ENCODE measurements around the gene RCSD1.

Gene RCSD1

DNA sequence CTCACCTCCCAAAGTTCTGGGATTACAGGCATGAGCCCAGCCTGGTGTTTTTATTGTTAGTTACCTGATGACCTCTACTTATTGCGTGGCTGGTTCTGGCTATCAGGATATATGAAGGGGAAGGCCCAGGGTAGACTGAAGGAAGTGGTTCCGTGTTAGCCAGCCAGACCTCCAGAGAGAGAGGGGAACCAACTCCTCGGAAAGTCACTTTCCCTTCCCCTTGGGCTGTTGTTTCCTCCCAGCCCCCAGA lies 2.5 kb upstream of the RCSD1 start:
- no peaks in the 10 kb centered on the region for H3K27me3 ChIP-seq (ENCODE audit: insufficient read depth, low read length)

DNA sequence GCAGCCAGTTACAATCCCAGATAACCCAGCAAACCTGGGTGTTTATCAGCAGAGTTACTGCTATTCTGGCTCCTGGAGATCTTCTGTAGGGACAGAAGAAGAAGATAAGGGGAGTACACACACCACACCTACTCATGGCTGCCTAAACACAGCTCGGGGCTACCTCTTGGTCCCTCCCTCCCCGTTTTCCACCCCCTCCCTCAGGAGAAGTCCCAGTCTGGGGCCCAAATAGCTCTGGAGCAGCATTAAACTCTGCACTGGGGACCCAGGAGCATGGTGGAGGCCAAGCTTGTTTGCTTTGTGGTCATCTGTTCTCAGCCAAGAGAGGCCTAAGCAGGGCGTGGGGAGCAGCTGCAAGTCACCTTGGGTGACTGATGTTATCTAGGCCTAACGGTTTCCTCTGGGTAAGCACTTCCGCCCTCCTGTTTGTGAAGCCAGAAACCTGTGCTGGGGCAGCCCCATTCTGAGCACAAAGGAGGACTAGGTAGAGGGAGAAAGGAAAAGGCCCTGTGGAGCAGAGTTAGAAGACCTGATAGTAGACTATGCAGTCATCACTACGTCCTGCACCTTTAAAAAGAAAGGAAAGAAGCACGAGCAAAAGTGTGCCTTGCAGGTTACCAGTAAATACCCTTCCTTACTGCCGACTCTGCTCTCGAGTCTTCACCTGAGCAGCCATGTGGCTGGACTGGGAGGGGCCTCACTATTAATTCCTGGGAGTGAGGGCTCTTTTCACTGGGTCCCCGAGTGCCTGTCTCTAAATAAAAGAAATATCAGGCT lies 2.0 kb upstream of the RCSD1 start:
- Histone ChIP-seq H3K4me3 (ENCODE audit: low read depth, low read length, poor library complexity, severe bottlenecking) (peak overlapping the region; percentile 96), H3K27me3 (ENCODE audit: insufficient read depth, low read length) (no peaks in the 10 kb centered on the region), H3K9me3 (ENCODE audit: low read length) (no peaks in the 10 kb centered on the region), H3K27ac (ENCODE audit: low read depth, low read length, poor library complexity, severe bottlenecking) (peak overlapping the region; percentile 99), H3K9ac (ENCODE audit: low read length) (peak overlapping the region; percentile 94), H4K20me1 (ENCODE audit: insufficient read depth, low read length) (no peaks in the 10 kb centered on the region), H3K4me2 (ENCODE audit: low read length) (peak overlapping the region; percentile 83), H3K9me2 (ENCODE audit: low read depth, low read length) (no peaks in the 10 kb centered on the region), H2AFZ (ENCODE audit: low read length) (no peak overlapping the region), H3K4me1 (ENCODE audit: insufficient read depth, low read length, severe bottlenecking) (peaks cover 63% of the 10 kb centered on the region), H3K79me2 (ENCODE audit: insufficient read depth, low read length) (peaks cover 29% of the 10 kb centered on the region), H3F3A (ENCODE audit: insufficient read depth, low read length) (peaks cover 4% of the 10 kb centered on the region; the same call in 1 of the 2 replicates), H3K36me3 (ENCODE audit: insufficient read depth, low read length) (peaks cover 23% of the 10 kb centered on the region)
- TF ChIP-seq, protein P1, sequence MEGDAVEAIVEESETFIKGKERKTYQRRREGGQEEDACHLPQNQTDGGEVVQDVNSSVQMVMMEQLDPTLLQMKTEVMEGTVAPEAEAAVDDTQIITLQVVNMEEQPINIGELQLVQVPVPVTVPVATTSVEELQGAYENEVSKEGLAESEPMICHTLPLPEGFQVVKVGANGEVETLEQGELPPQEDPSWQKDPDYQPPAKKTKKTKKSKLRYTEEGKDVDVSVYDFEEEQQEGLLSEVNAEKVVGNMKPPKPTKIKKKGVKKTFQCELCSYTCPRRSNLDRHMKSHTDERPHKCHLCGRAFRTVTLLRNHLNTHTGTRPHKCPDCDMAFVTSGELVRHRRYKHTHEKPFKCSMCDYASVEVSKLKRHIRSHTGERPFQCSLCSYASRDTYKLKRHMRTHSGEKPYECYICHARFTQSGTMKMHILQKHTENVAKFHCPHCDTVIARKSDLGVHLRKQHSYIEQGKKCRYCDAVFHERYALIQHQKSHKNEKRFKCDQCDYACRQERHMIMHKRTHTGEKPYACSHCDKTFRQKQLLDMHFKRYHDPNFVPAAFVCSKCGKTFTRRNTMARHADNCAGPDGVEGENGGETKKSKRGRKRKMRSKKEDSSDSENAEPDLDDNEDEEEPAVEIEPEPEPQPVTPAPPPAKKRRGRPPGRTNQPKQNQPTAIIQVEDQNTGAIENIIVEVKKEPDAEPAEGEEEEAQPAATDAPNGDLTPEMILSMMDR (IDR thresholded peaks at IDR 0.05; ENCODE audit: low read length) = no peak
- TF ChIP-seq EZH2 (IDR thresholded peaks at IDR 0.05; ENCODE audit: borderline replicate concordance, low read length) = no peak

More for the DNA sequence above, 2.5 kb upstream of the RCSD1 start:
- Histone ChIP-seq H3K9me2 (ENCODE audit: low read depth, low read length) (no peaks in the 10 kb centered on the region), H4K20me1 (ENCODE audit: insufficient read depth, low read length) (no peaks in the 10 kb centered on the region), H3F3A (ENCODE audit: insufficient read depth, low read length) (peaks cover 4% of the 10 kb centered on the region; the same call in 1 of the 2 replicates), H3K79me2 (ENCODE audit: insufficient read depth, low read length) (peaks cover 24% of the 10 kb centered on the region), H3K4me2 (ENCODE audit: low read length) (peak overlapping the region; percentile 83), H3K36me3 (ENCODE audit: insufficient read depth, low read length) (peaks cover 17% of the 10 kb centered on the region; the same call in 1 of the 2 replicates), H3K9me3 (ENCODE audit: low read length) (no peaks in the 10 kb centered on the region), H3K4me3 (ENCODE audit: low read depth, low read length, poor library complexity, severe bottlenecking) (peak overlapping the region; percentile 27), H3K27ac (ENCODE audit: low read depth, low read length, poor library complexity, severe bottlenecking) (peak overlapping the region; percentile 99), H3K4me1 (ENCODE audit: insufficient read depth, low read length, severe bottlenecking) (peaks cover 63% of the 10 kb centered on the region), H2AFZ (ENCODE audit: low read length) (no peak overlapping the region), H3K9ac (ENCODE audit: low read length) (peak overlapping the region; percentile 94)
- TF ChIP-seq EZH2 (IDR thresholded peaks at IDR 0.05; ENCODE audit: borderline replicate concordance, low read length) = no peak
- TF ChIP-seq, protein P1 (IDR thresholded peaks at IDR 0.05; ENCODE audit: low read length) = no peak

DNA sequence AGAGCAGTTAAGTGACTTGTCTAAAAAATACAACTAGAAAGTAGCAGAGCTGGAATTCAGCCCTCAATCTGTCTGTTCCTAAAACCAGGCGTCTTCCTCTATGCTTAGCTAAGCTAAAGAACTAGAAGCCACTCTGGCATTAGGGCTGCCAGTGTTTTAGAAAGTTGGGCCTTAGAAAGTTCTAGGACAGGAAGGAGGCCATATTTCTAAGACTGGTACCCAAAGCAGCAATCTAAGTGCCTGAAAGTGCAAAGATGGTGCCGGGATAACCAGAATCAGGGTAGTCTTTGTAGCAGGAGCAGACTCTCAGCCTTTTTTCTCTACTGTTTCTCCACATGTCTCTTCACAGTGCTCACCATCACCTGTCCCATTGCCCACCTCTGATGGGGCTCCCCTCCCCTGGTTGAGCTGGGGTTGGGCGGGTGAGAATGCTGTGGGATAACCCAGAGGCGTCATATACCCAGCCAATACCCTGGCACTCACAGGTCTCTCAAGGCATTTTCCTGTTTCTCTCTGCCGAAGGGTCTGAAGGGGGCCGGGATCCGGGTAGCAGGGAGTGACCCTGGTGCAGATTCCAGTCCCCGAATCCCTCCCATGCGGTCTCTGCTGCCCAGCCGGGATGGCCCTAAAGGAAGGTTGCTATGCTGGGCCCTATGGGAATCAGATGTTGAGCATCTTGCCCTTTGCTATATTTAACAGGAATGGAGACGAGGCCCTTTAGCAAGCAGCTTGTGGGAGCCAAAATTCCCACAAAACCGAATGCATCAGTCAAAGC lies 1.1 kb upstream of the RCSD1 start:
- H2AFZ ChIP-seq (ENCODE audit: low read length) = no peak overlapping the region
- H3K27me3 ChIP-seq (ENCODE audit: insufficient read depth, low read length) = no peaks in the 10 kb centered on the region
- peak overlapping the region; percentile 96 for H3K4me3 ChIP-seq (ENCODE audit: low read depth, low read length, poor library complexity, severe bottlenecking)
- no peaks in the 10 kb centered on the region for H4K20me1 ChIP-seq (ENCODE audit: insufficient read depth, low read length)
- H3K4me2 ChIP-seq (ENCODE audit: low read length) = peak overlapping the region; percentile 83
- no peaks in the 10 kb centered on the region for H3K9me2 ChIP-seq (ENCODE audit: low read depth, low read length)
- peak overlapping the region; percentile 99 for H3K27ac ChIP-seq (ENCODE audit: low read depth, low read length, poor library complexity, severe bottlenecking)
- H3K79me2 ChIP-seq (ENCODE audit: insufficient read depth, low read length) = peaks cover 38% of the 10 kb centered on the region
- peaks cover 31% of the 10 kb centered on the region for H3K36me3 ChIP-seq (ENCODE audit: insufficient read depth, low read length)
- TF ChIP-seq, protein P1 (IDR thresholded peaks at IDR 0.05; ENCODE audit: low read length) = no peak
- TF ChIP-seq EZH2 (IDR thresholded peaks at IDR 0.05; ENCODE audit: borderline replicate concordance, low read length) = no peak
- peak overlapping the region; percentile 94 for H3K9ac ChIP-seq (ENCODE audit: low read length)
- peaks cover 4% of the 10 kb centered on the region; the same call in 1 of the 2 replicates for H3F3A ChIP-seq (ENCODE audit: insufficient read depth, low read length)
- H3K4me1 ChIP-seq (ENCODE audit: insufficient read depth, low read length, severe bottlenecking) = peaks cover 65% of the 10 kb centered on the region
- no peaks in the 10 kb centered on the region for H3K9me3 ChIP-seq (ENCODE audit: low read length)

All from OCI-LY1 (cell line).